ENCODE measurements around the gene ACOT9. TPM values are rescaled to one million over a fixed set of nuclear protein-coding genes. Genes with fewer than 3 reads are reported as not detected.
A peak's percentile ranks its signal among the peaks of the same experiment; 100 is the strongest.

Gene ACOT9, protein sequence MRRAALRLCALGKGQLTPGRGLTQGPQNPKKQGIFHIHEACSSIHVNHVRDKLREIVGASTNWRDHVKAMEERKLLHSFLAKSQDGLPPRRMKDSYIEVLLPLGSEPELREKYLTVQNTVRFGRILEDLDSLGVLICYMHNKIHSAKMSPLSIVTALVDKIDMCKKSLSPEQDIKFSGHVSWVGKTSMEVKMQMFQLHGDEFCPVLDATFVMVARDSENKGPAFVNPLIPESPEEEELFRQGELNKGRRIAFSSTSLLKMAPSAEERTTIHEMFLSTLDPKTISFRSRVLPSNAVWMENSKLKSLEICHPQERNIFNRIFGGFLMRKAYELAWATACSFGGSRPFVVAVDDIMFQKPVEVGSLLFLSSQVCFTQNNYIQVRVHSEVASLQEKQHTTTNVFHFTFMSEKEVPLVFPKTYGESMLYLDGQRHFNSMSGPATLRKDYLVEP
- total RNA-seq (10 to 100 TPM; 32.6 to 63.1 (median 51.3) TPM), polyA plus RNA-seq (10 to 100 TPM; 18.0 to 28.7 (median 25.6) TPM)

DNA sequence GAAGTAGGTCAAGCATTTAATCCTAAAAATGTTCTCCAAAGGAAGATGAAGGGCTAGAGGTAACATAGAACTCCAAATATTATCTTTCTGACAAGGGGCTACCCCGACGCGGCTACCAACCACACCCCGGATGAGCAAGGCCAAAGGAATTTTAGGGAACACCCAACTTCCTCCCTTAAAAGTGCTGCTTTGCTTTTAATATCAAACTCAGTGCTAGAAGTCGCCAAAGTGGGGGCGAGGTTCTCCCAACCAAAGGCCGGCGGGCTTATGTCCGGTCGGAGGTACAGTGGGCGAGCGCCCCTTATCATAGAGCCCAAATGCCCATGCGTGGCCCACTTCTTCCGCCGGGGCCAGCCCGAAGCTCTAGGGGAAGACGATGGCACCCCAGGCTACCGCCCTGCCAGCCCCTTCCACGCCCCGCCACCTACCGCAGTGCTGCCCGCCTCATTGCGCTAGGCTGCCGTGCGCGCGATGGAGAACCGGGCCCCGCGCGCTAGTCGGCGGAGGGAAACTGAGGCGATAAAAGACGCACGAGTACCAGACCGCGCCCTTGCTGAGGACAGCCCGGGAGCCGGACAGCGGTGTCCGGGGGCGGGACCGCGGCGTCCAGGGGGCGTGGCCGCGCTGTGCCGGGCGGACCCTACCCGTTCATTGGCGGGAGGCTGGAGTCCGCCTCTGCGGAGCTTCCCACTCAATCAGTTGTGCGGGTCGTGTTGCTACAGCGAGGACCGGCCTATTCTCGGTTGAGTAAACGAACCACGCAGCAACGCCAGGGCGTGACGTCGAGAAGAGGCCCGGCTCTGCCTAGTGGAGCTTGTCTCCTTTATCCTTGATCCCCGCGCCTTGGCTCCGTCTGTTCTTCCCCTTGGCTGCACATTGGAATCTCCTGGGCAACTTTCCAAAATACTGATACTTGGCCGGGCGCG is at the start of gene ACOT9:
Gene ACOT9 (minus strand): TSS at position 580 of the 926 bp plus-strand sequence. CDS start 132 bp downstream, at position 448.
- H3K27ac ChIP-seq = peak within 1 kb of the TSS; percentile 92 to 96 (median 93)
- peak; percentile 99 for DNase-seq
- no peaks in the 10 kb centered on the region for H3K27me3 ChIP-seq
- intact Hi-C loops (cut with DNase I) = loop anchor here (1.0 to 10.0 kb wide), 5 partner anchors 40 to 312 kb away; partner anchors contain the start of genes EIF2S3 and SAT1
- TF ChIP-seq POLR2A (IDR thresholded peaks at IDR 0.05) (peak; percentile 56 to 87), EP300 (IDR thresholded peaks at IDR 0.05) (peak in 1 of 4 donors; percentile 21), POLR2AphosphoS5 (IDR thresholded peaks at IDR 0.05) (peak; percentile 85 to 98 (median 94))
- TF ChIP-seq, protein P1, sequence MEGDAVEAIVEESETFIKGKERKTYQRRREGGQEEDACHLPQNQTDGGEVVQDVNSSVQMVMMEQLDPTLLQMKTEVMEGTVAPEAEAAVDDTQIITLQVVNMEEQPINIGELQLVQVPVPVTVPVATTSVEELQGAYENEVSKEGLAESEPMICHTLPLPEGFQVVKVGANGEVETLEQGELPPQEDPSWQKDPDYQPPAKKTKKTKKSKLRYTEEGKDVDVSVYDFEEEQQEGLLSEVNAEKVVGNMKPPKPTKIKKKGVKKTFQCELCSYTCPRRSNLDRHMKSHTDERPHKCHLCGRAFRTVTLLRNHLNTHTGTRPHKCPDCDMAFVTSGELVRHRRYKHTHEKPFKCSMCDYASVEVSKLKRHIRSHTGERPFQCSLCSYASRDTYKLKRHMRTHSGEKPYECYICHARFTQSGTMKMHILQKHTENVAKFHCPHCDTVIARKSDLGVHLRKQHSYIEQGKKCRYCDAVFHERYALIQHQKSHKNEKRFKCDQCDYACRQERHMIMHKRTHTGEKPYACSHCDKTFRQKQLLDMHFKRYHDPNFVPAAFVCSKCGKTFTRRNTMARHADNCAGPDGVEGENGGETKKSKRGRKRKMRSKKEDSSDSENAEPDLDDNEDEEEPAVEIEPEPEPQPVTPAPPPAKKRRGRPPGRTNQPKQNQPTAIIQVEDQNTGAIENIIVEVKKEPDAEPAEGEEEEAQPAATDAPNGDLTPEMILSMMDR (IDR thresholded peaks at IDR 0.05) = no peak
- H3K4me1 ChIP-seq = peaks cover 0 to 10% (median 0%) of the 10 kb centered on the region in 4 donors
- peak within 1 kb of the TSS; percentile 49 to 76 (median 71) for H3K4me3 ChIP-seq
- H3K36me3 ChIP-seq = no peaks in the 10 kb centered on the region
- 0 to 1% methylated on average over 73 of the region's 73 CpGs for WGBS, 2 donors
- no peaks in the 10 kb centered on the region for H3K9me3 ChIP-seq

DNA sequence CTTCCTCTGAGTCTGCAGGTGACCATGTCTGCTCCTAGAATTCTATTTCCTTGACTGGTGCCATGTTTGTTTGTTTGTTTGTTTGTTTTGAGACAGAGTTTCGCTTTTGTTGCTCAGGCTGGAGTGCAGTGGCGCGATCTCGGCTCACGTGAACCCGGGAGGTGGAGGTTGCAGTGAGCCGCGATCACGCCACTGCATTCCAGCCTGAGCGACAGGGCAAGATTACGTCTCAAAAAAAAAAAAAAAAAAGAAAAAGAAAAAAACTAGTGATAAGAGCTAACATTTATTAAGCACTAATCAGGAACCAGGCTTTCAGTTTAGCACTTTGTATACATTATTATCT is 47.0 kb upstream of the ACOT9 start:
- Histone ChIP-seq H3K27me3 (no peaks in the 10 kb centered on the region), H3K36me3 (peaks cover 0 to 12% (median 0%) of the 10 kb centered on the region in 4 donors), H3K4me1 (peaks cover 0 to 3% (median 0%) of the 10 kb centered on the region in 4 donors), H3K4me3 (no peak overlapping the region), H3K9me3 (no peaks in the 10 kb centered on the region), H3K27ac (no peak overlapping the region)
- intact Hi-C loops (cut with DNase I) = no loop called here
- DNase-seq = no peak
- TF ChIP-seq POLR2A (IDR thresholded peaks at IDR 0.05) (no peak), POLR2AphosphoS5 (IDR thresholded peaks at IDR 0.05) (no peak), EP300 (IDR thresholded peaks at IDR 0.05) (no peak)
- TF ChIP-seq, protein P1 (IDR thresholded peaks at IDR 0.05) = no peak
- WGBS, 2 donors = 96% methylated on average over 11 of the region's 11 CpGs

DNA sequence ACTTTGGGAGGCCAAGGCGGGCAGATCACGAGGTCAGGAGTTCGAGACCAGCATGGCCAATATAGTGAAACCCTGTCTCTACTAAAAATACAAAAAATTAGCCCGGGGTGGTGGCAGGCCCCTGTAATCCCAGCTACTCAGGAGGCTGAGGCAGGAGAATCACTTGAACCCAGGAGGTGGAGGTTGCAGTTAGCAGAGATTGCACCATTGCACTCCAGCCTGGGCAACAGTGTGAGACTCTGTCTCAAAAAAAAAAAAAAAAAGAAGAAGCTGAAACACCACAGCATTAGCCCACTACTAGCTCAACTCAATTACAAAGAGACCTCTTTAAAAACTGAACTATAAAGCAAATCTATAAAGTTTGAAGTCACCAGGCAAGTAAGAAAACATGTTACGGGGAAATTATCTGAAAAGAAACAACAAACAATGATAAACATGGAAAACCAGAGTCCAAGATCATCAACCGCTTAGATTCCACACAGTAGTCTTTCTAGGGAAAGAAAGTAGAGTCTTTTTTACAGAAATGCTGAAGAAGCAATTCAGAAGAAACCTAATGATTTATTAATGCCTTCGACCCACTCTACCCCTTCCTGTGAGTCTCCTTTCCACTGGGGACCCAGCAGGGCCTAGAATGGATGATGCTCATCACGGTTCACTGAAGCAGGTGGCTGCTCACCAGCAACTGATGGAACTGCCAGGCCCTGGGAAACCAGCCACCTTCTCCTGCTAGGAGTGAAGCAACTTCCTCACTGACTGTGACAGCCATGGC is 46.5 kb upstream of the ACOT9 start:
- TF ChIP-seq POLR2A (IDR thresholded peaks at IDR 0.05) = no peak
- no peak for TF ChIP-seq EP300 (IDR thresholded peaks at IDR 0.05)
- TF ChIP-seq POLR2AphosphoS5 (IDR thresholded peaks at IDR 0.05) = no peak
- TF ChIP-seq, protein P1 (IDR thresholded peaks at IDR 0.05) = no peak
- intact Hi-C loops (cut with DNase I) = loop anchor here (10.0 kb wide), 1 partner anchor 265 kb away; the partner anchor contains the start of gene EIF2S3
- Histone ChIP-seq H3K36me3 (peaks cover 0 to 12% (median 0%) of the 10 kb centered on the region in 4 donors), H3K27me3 (no peaks in the 10 kb centered on the region), H3K4me1 (peaks cover 0 to 8% (median 0%) of the 10 kb centered on the region in 4 donors), H3K27ac (no peak overlapping the region), H3K4me3 (no peak overlapping the region), H3K9me3 (no peaks in the 10 kb centered on the region)
- WGBS, 2 donors = 92 to 94% methylated on average over 8 of the region's 8 CpGs
- DNase-seq = no peak

DNA sequence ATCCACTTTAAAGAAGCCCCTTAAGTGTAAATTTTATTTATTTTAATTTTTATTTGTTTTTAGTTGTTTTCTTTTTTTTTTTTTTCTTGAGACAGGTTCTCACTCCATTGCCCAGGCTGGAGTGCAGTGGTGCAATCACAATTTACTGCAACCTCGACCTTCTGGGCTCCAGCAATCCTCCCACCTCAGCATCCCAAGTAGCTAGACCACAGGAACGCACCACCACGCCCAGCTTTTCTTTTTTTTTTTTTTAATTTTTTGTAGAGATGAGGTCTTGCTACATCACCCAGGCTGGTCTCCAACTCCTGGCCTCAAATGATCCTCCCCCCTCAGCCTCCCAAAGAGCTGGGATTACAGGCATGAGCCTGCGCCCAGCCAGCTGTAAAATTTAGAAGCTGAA is 45.9 kb upstream of the ACOT9 start:
- Histone ChIP-seq H3K27ac (no peak overlapping the region), H3K4me1 (peaks cover 0 to 9% (median 0%) of the 10 kb centered on the region in 4 donors), H3K36me3 (peaks cover 0 to 12% (median 0%) of the 10 kb centered on the region in 4 donors), H3K9me3 (no peaks in the 10 kb centered on the region), H3K27me3 (no peaks in the 10 kb centered on the region), H3K4me3 (no peak overlapping the region)
- intact Hi-C loops (cut with DNase I) = loop anchor here (10.0 kb wide), 1 partner anchor 266 kb away; the partner anchor contains the start of gene EIF2S3
- WGBS, 2 donors = 70 to 84% methylated on average over 4 of the region's 4 CpGs
- no peak for TF ChIP-seq POLR2A (IDR thresholded peaks at IDR 0.05)
- TF ChIP-seq, protein P1 (IDR thresholded peaks at IDR 0.05) = no peak
- no peak for TF ChIP-seq POLR2AphosphoS5 (IDR thresholded peaks at IDR 0.05)
- no peak for TF ChIP-seq EP300 (IDR thresholded peaks at IDR 0.05)
- no peak for DNase-seq

Data from sigmoid colon (tissue), 7 donors.